T-helper 1 cell treated with Interleukin-12 subunit alpha and Interleukin-12 subunit beta and Interleukin-4 antibody, amounts not matched to agents 30 μg/mL and 1 μg/mL, for 36 hours (primary cell): ENCODE results near the gene SNX30.

Source experiments
- H3K27ac Mint-ChIP-seq: one replicate; pipeline ENCODE4 v1.8.0; 2021; ENCODE audit warnings: mild to moderate bottlenecking, mixed read lengths
- H3K27me3 Mint-ChIP-seq: one replicate; pipeline ENCODE4 v1.8.0; 2021; ENCODE audit warnings: low read depth, mixed read lengths
- H3K36me3 Mint-ChIP-seq: one replicate; pipeline ENCODE4 v1.8.0; 2021; ENCODE audit warnings: low read depth, mixed read lengths
- H3K4me1 Mint-ChIP-seq: one replicate; pipeline ENCODE4 v1.8.0; 2021; ENCODE audit warnings: low read depth, mixed read lengths
- H3K4me3 Mint-ChIP-seq: one replicate; pipeline ENCODE4 v1.8.0; 2021; ENCODE audit warnings: mild to moderate bottlenecking, moderate library complexity, mixed read lengths
- H3K9me3 Mint-ChIP-seq: one replicate; pipeline ENCODE4 v1.8.0; 2021; ENCODE audit warnings: mixed read lengths

SNX30 gene

GRCh38 chr9:112900488-112900887, 149.9 kb downstream of the SNX30 start:
- no peaks in the 10 kb centered on the region for H3K9me3 Mint-ChIP-seq
- H3K27ac Mint-ChIP-seq: no peak overlapping the region
- no peaks in the 10 kb centered on the region for H3K36me3 Mint-ChIP-seq
- H3K4me1 Mint-ChIP-seq: peaks cover 13% of the 10 kb centered on the region
- H3K27me3 Mint-ChIP-seq: peaks cover 44% of the 10 kb centered on the region
- no peak overlapping the region for H3K4me3 Mint-ChIP-seq

GRCh38 chr9:112900901-112901300, 150.3 kb downstream of the SNX30 start:
- Mint-ChIP-seq H3K27me3 (peaks cover 41% of the 10 kb centered on the region), H3K36me3 (no peaks in the 10 kb centered on the region), H3K9me3 (no peaks in the 10 kb centered on the region), H3K27ac (no peak overlapping the region), H3K4me1 (peaks cover 13% of the 10 kb centered on the region), H3K4me3 (no peak overlapping the region)

GRCh38 chr9:112905084-112905483, 154.5 kb downstream of the SNX30 start:
- H3K9me3 Mint-ChIP-seq: no peaks in the 10 kb centered on the region
- peaks cover 30% of the 10 kb centered on the region for H3K27me3 Mint-ChIP-seq
- no peak overlapping the region for H3K27ac Mint-ChIP-seq
- H3K4me3 Mint-ChIP-seq: no peak overlapping the region
- no peaks in the 10 kb centered on the region for H3K36me3 Mint-ChIP-seq
- H3K4me1 Mint-ChIP-seq: peaks cover 3% of the 10 kb centered on the region

- H3K9me3 Mint-ChIP-seq: no peaks in the 10 kb centered on the region
- H3K27me3 Mint-ChIP-seq: peaks cover 15% of the 10 kb centered on the region
- H3K4me3 Mint-ChIP-seq: no peak overlapping the region
- H3K27ac Mint-ChIP-seq: no peak overlapping the region
- H3K36me3 Mint-ChIP-seq: no peaks in the 10 kb centered on the region
- no peaks in the 10 kb centered on the region for H3K4me1 Mint-ChIP-seq
Observed at GRCh38 chr9:112911736-112912135, 161.2 kb downstream of the SNX30 start.

GRCh38 chr9:112912636-112913035, 162.1 kb downstream of the SNX30 start:
- no peak overlapping the region for H3K27ac Mint-ChIP-seq
- no peak overlapping the region for H3K4me3 Mint-ChIP-seq
- no peaks in the 10 kb centered on the region for H3K9me3 Mint-ChIP-seq
- peaks cover 8% of the 10 kb centered on the region for H3K27me3 Mint-ChIP-seq
- no peaks in the 10 kb centered on the region for H3K36me3 Mint-ChIP-seq
- H3K4me1 Mint-ChIP-seq: no peaks in the 10 kb centered on the region

- Mint-ChIP-seq H3K4me3 (no peak overlapping the region), H3K27me3 (peaks cover 8% of the 10 kb centered on the region), H3K36me3 (no peaks in the 10 kb centered on the region), H3K27ac (no peak overlapping the region), H3K9me3 (no peaks in the 10 kb centered on the region), H3K4me1 (no peaks in the 10 kb centered on the region)
Observed at GRCh38 chr9:112913326-112913725, 162.8 kb downstream of the SNX30 start.

- Mint-ChIP-seq H3K27me3 (peaks cover 11% of the 10 kb centered on the region), H3K4me3 (no peak overlapping the region), H3K9me3 (no peaks in the 10 kb centered on the region), H3K36me3 (no peaks in the 10 kb centered on the region), H3K4me1 (no peaks in the 10 kb centered on the region), H3K27ac (no peak overlapping the region)
Observed at GRCh38 chr9:112914524-112914923, 164.0 kb downstream of the SNX30 start.

- Mint-ChIP-seq H3K36me3 (no peaks in the 10 kb centered on the region), H3K27me3 (peaks cover 17% of the 10 kb centered on the region), H3K4me3 (no peak overlapping the region), H3K4me1 (no peaks in the 10 kb centered on the region), H3K27ac (no peak overlapping the region), H3K9me3 (no peaks in the 10 kb centered on the region)
Observed at GRCh38 chr9:112917047-112917986, 166.8 kb downstream of the SNX30 start.

GRCh38 chr9:112917987-112918362, 167.4 kb downstream of the SNX30 start:
- Mint-ChIP-seq H3K9me3 (no peaks in the 10 kb centered on the region), H3K4me3 (no peak overlapping the region), H3K4me1 (no peaks in the 10 kb centered on the region), H3K27ac (no peak overlapping the region), H3K27me3 (peaks cover 17% of the 10 kb centered on the region), H3K36me3 (no peaks in the 10 kb centered on the region)

- H3K4me3 Mint-ChIP-seq: no peak overlapping the region
- no peaks in the 10 kb centered on the region for H3K4me1 Mint-ChIP-seq
- H3K9me3 Mint-ChIP-seq: no peaks in the 10 kb centered on the region
- no peaks in the 10 kb centered on the region for H3K36me3 Mint-ChIP-seq
- H3K27me3 Mint-ChIP-seq: peaks cover 21% of the 10 kb centered on the region
- H3K27ac Mint-ChIP-seq: no peak overlapping the region
Observed at GRCh38 chr9:112921549-112921948, 171.0 kb downstream of the SNX30 start.
